ENCODE measurements around the gene SLCO3A1.

Gene SLCO3A1

DNA sequence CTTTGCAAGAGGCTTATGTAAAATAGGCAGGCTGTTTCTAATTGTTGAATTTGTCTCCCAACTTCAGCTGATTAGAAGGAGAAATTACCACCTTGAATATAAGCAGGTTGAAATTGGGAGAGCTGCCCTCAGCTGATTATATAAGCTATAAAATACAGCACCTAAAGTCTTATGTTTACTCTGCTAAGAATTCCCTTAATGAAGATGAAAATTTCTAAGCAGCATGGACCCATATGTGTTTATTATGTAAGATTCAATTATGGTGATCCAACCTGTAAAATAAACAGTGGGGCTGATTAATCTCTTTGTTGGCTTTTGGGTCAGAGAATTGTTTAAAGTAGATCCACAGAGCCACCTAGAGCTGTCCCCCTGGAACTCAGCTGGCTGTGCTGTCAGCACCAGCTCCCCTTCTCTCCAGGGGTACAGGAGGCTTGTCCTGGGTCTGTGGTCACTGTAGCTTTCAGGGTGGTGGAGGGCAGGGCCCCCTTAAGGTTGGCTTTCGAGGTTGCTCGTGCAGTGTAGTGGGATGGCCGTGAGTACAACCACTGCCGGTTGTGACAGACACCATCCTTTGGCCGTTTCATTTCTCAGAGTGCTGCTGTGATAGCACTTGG, 9.5 kb downstream of the SLCO3A1 start:
- no peak for DNase-seq

GRCh38 chr15:91863621-91864255, 10.2 kb downstream of the SLCO3A1 start:
- no peak for DNase-seq

- no peak for DNase-seq
Observed at GRCh38 chr15:91864664-91865063, 11.2 kb downstream of the SLCO3A1 start.

- peak; percentile 49 for DNase-seq
Observed at GRCh38 chr15:91865486-91865885, 12.0 kb downstream of the SLCO3A1 start.

DNA sequence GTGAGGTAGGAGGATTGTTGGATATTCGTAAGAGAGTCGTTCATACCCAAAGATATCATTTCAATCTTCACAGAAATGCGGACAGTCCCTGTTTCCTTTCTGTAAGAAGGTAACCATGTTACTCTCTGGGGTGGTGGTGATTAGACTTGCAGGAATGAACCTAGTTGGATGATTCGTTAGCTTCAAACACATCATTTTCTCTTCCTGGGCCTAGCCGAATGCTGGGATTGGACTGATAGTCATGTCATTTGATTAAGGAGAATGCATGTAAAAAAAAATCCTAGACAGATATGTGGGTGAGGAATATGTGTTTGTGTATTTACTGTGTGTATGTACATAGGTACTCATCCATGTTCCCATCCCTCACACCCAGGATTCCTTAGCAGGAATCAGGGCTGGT, 12.4 kb downstream of the SLCO3A1 start:
- no peak for DNase-seq

GRCh38 chr15:91866371-91866905, 12.9 kb downstream of the SLCO3A1 start:
- DNase-seq, result no peak

DNA sequence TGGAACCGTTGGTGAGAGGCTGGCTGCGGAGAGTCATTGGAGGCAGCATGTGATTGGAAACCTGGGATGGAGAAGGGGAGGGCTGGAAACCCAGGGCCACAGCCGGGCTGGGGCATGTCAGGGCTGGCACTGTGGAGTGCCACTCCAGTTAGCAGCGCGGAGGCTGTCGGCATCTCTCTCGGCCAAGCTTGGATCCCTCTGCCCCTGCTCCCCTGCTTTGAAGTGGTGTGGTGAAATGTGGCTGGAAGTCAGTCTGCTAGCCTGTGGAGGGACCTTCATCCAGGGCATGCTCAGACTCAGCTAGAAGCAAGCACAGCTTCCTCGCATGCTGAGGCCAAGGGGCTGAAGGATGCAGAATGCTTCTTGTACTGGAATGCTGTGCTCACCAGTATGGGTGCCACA, 13.5 kb downstream of the SLCO3A1 start:
- no peak for DNase-seq

- no peak for DNase-seq
Observed at GRCh38 chr15:91867581-91868026, 14.1 kb downstream of the SLCO3A1 start.

DNA sequence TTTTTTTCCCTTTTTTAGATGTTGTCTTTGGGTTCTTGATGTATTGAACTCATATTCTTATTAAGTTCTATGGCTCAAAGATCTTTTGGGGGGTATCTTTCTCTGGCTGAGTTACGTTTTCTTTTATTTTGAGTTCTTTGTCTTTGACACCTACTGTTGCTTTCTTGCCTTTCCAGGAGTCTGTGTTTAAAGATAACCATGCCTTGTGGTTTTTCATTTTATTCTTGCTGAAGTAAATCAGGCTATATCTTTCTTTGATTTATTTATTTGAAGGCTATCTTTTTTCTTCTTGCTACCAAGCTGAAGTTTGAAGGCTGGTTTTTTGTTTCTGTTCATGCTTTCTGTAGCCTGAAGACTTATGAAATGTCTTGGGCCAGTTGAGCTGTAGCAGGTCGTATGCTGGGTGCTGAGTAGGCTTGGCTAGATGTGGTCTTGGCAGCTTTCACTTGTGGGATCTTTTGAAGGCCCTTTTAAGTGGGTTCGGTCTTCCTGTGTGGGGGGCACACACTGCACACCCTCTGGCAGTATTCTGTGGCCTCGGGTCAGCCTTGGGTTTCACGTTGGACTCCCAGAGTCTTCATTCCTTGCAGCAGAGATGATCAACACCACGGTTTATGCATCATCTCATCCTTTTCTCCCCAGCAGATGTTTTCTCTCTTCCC, 17.5 kb downstream of the SLCO3A1 start:
- no peak for DNase-seq

GRCh38 chr15:91871837-91872236, 18.3 kb downstream of the SLCO3A1 start:
- DNase-seq, result no peak

GRCh38 chr15:91872356-91873137, 19.0 kb downstream of the SLCO3A1 start:
- DNase-seq, result no peak

- DNase-seq, result no peak
Observed at GRCh38 chr15:91873138-91873536, 19.6 kb downstream of the SLCO3A1 start.

- no peak for DNase-seq
Observed at GRCh38 chr15:91874171-91874570, 20.7 kb downstream of the SLCO3A1 start.

DNA sequence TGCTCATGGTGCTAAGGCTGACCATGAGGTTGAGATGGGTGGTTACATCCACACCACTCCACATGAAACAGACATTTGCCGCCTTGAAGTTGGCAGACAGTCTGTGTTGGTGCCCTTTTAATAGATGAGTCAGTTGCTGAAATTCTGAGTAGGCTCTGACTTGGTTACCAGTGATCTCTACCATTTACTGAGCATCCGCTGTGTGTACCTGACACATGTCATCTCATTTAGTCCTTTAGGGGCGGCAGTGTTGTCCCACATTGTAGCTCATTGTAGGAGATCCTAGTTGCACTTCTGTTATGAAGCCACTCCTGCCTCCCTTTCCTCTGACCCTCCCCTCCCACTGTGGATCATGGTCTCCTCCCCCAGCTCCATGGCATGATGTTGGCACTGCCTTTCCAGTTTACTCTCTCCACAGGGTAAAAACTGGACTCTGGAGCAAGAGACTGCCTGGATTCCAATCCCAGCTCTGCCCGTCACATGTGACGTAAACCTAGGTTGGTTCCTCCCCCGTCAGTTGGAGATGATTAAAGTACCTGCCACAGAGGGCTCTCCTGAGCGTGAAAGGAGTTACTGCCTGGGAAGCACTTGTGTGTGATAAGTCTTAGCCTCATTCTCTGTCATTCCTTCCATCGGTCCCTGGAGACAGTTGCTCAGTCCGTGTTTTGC, 21.6 kb downstream of the SLCO3A1 start:
- no peak for DNase-seq

GRCh38 chr15:91876187-91876586, 22.7 kb downstream of the SLCO3A1 start:
- no peak for DNase-seq

DNA sequence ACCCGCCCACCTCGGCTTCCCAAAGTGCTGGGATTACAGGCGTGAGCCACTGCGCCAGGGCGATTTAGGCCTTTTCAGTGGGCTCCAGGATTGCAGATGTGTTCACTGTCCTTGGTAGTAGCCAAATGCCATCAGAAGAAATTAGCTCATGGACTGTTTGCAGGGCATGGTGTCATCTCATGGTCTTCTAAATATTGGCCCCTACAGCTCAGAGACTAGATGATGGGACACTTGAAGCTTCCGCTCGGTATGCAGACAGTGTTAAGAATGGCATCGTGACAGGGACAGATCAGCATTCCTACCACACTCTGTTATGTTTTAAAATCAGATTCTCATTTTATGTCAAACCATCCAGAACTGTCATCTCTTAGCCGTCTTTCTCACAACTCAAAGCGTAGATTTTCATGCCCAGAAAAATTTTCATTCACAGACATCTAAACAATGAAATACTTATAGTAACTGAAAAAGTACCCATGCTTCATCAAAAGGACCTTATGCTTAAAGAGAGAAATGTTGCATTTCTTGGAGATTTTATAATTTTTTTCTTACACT, 24.9 kb downstream of the SLCO3A1 start:
- no peak for DNase-seq

DNA sequence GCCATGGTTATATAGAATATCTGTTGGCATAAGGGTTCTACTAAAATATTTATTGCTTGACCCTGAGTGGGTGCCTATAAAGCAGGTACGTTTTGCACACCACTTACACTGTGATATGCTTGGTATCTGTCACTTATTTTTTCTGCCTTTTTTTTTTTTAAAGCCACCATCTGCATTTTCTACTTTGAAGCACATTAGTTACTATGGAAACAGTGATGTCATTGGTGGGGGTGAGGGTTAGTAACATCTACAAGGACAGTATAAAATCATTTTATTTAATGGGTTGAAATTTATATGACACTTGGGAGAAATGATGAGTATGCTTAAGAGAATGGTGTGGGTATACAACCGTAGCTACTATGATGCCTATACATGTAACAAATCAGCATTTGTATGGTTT, 25.6 kb downstream of the SLCO3A1 start:
- no peak for DNase-seq

GRCh38 chr15:91880373-91880772, 26.9 kb downstream of the SLCO3A1 start:
- peak; percentile 54 for DNase-seq

GRCh38 chr15:91881569-91882297, 28.2 kb downstream of the SLCO3A1 start:
- peak; percentile 62 for DNase-seq

- no peak for DNase-seq
Observed at GRCh38 chr15:91882858-91883586, 29.5 kb downstream of the SLCO3A1 start.

DNA sequence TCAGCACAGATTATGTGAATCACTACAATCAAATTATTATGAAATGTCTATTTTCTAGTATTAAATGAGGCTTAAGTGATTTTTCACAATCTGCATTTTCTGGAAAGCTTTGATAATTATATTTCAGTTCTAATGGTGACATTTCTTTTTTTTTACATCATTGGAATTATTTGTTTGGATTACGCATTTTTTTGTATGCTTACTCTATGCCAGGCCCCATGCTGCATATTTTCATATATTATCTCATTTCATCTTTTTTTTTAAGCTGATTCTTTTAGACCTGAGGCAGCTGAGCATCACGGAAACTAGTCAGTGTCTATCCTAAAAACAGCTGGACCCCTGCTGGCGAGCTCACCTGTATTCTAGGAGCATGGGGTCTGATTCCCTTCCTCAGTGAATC, 31.1 kb downstream of the SLCO3A1 start:
- no peak for DNase-seq

Data from eye (tissue), 1 donor.